DMS 273 (cell line): Measurements from ENCODE around the gene PTGER3.

Experiments
- DNase-seq: peaks from one replicate; lab custom pipeline; 2025; ENCODE audit not compliant: unreplicated experiment; lab: John Stamatoyannopoulos, UW

The PTGER3 gene

GRCh38 chr1:71047635-71048607, at the start of gene PTGER3:
TSS of gene PTGER3 (minus strand) at chr1:71047816. CDS start at chr1:71047577, 239 bp downstream.
- peak; percentile 69 for DNase-seq

DNA sequence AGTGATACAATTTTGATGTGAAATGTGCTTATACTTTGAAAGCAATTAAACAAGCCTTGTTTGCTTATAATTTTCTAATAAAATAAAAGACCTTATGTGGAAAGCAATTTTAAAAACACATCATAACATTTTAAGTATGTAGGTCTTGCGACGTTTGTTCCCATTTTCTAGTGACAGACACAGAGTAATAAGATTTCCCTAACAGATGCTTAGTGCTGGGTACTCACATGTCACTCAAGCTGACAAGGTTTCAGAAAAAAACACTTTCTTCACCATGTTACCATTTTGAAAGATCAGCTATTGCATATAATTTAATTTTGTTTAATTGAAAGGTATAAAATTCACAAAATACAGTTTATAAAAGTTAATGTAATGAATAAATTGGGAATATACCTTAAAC, 47.3 kb upstream of the PTGER3 start:
- no peak for DNase-seq

- peak; percentile 49 for DNase-seq
Measured at GRCh38 chr1:71093938-71094337, 46.3 kb upstream of the PTGER3 start.

- DNase-seq: no peak
Measured at GRCh38 chr1:71089536-71090270, 42.1 kb upstream of the PTGER3 start.

DNA sequence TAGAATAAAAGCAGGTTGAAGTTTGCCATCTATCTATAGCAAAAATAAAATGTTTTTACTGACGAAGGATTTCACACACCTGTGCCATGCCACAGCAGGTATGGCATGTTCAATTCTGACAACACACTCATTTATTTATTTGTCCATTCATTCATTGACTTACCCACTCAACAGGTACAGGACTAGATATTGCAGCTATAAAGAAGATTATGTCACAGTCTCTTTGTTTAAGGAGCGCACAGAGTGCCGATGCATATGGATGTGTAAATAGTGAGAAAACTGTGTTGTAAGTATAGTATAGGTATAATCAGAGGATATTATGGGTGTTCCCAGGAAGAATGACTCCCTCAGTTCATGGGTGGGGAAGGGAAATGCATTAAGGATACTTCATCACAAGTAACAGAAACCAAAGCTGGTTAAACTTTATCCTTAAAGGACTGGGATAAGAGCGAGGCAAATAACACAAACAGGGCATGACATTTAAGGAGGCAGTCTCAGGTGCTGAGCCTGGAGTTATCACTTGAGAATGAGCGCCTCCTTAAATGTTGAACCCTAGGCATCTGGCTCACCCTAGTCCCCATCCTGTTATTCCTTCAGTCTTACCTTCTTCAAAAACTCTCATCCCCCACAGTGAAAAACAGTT, 41.1 kb upstream of the PTGER3 start:
- DNase-seq: no peak

DNA sequence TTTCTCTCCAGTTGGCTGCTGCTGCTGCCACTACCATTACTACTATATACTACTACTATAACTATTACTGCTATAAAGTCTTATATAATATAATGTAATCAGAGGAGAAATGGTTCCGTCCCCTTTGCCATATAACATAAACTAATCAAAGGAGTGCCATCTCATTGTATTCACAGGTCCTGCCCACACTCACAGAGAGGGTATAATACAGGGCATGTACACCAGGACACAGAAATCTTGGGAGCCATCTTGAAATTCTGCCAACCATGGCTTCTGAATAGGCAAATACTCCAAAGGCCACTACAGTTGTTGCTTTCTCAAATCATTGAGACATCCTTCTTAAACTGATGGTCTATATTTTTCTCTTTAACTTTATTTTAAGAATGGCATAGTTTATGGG, 40.1 kb upstream of the PTGER3 start:
- DNase-seq: no peak

DNA sequence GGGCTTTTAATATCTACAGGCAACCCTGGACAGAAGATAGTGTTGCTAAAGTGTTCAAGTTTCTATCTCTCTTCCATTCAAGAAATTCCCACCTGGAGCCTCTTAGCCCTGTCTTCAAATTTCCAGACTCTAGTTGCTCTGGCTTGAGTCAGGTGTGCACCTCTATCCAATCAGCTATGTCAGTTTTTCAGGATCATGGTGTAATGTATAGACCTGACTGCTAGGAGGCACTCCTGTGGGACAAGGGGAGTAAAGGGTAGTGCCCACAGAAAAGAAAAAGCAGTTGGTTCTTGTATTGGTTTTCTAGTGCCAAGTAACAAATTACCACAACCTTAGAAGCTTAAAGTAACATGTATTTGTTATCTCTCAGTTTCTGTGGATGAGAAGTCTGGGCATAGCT, 39.4 kb upstream of the PTGER3 start:
- no peak for DNase-seq

DNA sequence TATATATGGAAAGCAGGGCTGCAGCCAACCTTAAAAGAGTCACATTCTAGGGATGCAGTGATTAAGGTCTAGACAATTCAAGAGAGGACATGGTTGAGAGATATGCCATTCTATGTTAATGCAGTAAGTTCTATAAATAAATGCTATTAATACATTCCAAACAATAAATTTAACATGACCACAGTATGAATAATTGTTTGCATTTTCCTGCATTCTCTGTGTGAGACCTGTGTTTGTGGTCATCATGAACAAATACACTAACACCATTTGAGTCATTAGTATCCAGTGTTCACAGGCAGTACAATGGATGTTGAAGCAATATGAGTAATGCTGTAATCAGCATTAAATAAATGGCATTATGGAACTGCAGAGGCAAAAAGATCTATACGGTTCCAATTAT, 38.7 kb upstream of the PTGER3 start:
- DNase-seq: no peak

GRCh38 chr1:71083271-71083670, 35.7 kb upstream of the PTGER3 start:
- DNase-seq: no peak

DNA sequence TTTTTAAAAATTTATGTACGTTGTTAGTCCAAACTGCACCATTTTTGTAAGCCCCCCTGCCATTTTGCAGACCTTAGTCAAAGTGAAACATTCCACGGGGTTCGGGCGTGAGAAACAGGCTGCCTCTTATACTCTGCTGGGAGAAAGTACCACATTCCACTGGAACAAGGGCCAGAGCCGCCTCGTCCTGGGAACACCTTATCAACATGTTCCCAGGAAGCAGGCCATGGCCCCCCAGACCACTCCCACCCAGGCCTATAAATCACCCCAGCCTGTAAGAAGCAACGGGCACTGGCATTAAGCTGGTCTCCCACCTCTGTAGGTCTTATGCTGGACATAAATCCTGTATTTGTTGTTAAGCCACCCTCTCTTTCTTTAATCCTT, 34.1 kb upstream of the PTGER3 start:
- peak; percentile 21 for DNase-seq

GRCh38 chr1:71080739-71081696, 33.4 kb upstream of the PTGER3 start, which contains the start of gene ZRANB2:
TSS of gene ZRANB2 (minus strand) at chr1:71081035. CDS start at chr1:71080995, 40 bp downstream.
- peak; percentile 98 for DNase-seq

DNA sequence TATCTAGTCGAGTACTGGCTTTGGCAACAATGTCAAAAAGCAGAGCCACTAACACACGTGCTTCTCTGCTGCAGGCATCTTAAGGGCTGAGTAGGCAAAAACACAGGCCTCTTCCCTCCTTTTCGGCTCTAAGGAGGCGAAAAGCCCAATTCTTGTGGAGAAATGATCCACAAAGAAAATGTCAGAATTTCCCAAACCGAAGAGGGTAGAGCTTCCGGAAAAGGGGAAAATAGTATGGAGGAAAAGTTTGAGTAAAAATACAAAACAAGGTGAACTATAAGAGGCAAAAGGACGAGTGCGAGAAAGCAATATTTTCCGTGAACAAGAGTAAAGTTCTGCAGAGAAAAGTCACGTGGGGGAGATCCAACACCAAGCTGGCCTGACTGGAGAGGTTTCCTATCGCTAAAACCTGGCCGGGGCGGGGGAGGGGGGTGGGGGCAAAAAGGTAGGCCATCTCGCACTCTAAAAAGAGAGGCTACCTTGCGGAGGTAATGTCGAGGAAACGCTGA, 32.7 kb upstream of the PTGER3 start:
- DNase-seq: peak; percentile 53

GRCh38 chr1:71074681-71075080, 27.1 kb upstream of the PTGER3 start:
- no peak for DNase-seq

- no peak for DNase-seq
Measured at GRCh38 chr1:71072273-71072672, 24.7 kb upstream of the PTGER3 start.

DNA sequence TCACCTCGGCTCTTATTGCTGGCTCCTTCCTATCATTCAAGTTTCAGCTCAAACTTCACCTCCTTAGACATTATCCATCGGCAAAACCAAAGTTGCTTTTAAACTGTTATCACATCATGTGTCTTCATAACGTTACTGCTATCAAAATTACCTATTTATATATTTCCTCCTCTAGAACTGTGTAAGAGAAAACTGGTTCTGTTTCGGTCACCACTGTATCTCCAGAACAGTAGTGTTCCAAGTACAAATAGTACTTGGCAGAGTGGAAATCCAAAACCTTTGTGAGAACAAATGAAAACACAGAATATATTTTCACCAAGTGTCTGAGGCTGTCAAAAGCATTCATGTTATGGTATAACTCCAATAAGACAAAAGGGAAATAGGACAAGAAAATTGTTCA, 24.1 kb upstream of the PTGER3 start:
- DNase-seq: no peak

DNA sequence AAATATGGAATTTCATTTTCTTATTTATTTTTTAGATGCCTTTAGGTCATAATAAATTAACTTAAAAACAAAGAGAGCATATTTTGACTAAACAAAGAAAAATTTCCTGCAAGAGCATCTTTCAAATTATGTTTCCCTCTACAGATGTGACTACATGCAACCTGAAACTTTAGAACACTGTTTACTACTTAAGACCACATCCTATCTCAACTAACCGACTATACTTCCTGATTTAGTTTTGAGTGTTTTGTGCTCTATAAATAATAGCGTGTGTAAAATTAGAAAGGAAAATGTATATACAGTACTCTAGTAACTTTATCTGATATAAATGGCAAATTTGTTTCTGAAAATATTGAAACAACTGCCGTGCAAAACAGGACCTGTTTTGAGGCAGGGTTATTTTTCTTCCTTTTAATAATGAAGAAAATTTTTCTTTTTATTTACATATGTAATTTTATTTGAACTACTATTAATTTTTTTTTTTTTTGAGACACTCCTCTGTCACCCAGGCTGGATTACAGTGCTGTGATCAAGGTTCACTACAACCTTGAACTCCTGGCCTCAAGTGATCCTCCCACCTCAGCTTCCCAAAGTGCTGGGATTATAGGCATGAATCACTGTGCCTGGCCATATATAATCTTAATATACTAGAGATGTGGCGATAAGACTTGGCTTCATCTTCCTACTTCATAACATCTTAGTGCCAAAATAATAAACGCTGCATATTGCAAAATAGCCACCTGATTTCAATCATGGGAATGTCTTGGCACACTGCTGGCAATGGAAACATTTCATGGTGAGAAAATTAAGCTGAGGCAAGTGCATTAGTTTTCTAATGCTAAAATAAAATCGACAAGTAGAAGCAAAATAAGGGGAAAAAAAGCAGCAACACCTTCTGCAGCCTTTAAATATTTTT, 21.0 kb upstream of the PTGER3 start:
- no peak for DNase-seq

DNA sequence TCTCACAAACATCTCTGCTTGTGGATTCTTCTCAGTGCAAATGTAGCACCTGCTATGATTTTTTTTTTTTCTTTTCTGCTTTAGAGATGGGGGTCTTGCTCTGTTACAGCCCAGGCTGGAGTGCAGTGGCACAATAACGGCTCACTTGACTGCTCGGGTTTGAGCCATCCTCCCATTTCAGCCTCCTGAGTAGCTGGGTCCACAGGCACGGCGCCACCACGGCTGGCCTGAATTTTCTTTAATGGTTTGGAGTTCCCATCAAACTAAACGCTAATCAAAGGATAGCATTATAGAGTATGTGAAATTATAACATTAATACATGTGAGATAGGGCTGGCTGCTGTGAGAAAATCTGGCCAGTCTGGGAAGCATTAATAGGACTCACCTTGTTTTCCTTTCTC, 7.2 kb upstream of the PTGER3 start:
- peak; percentile 25 for DNase-seq

DNA sequence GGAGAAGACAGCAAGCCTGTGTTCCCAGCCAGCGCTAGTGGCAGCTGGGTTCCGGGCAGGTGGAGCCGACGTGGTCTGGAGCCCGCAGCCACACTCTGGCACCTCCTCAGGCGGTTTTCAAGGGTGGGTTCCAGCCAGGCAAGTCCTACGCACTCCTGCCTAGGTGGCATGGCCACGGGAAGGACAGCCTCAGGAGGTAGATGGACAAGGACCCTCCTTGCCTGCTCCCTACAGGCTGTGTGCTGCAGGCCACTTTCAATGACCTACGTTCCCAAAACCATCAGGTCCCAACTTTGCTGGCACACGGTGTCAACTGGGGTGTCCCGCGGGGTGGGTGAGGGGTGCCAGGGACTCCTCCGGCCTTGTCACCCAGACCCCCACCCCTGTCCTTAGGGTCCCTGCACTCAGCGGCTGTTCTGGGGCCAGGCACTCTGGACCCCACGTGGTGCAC, 6.7 kb upstream of the PTGER3 start:
- DNase-seq: peak; percentile 25

DNA sequence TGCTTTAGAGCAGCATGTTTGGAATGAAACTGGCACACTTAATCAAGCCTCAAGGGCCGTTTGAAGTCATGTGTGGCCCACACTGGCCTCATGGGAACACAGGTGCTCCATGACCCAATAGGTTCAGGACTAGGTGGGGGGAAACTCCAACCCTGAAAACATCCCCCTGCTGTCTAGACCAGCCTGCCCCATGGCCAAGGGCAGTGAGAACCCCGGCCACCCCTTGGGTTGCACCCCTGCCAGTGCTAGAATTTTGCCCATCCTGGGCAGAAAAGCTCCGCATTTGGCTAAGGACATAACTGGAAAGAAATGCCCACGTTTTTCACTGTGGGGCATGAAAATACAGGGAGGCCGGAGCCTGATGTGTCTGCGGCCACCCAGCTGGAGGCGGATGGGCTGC, 6.1 kb upstream of the PTGER3 start:
- peak; percentile 12 for DNase-seq
